ENCODE measurements around the gene TPCN1.
A peak's percentile ranks its signal among the peaks of the same experiment; 100 is the strongest.

TPCN1 gene

GRCh38 chr12:113317122-113317521, 95.9 kb downstream of the TPCN1 start:
- no peak for DNase-seq

- DNase-seq: no peak
These were observed 96.9 kb downstream of the TPCN1 start for GRCh38 chr12:113318046-113318656.

GRCh38 chr12:113318900-113319628, 97.8 kb downstream of the TPCN1 start:
- DNase-seq: no peak

- DNase-seq: no peak
These were observed 99.1 kb downstream of the TPCN1 start for GRCh38 chr12:113320401-113320800.

- DNase-seq: no peak
These were observed 101.1 kb downstream of the TPCN1 start for GRCh38 chr12:113322343-113322742.

GRCh38 chr12:113325916-113326315, 104.7 kb downstream of the TPCN1 start:
- no peak for DNase-seq

GRCh38 chr12:113326775-113327395, 105.6 kb downstream of the TPCN1 start:
- DNase-seq: no peak

GRCh38 chr12:113328368-113328889, 107.2 kb downstream of the TPCN1 start:
- DNase-seq: no peak

GRCh38 chr12:113329022-113329790, 107.9 kb downstream of the TPCN1 start:
- no peak for DNase-seq

GRCh38 chr12:113329791-113330417, 108.6 kb downstream of the TPCN1 start:
- no peak for DNase-seq

- DNase-seq: no peak
These were observed 109.2 kb downstream of the TPCN1 start for GRCh38 chr12:113330505-113330904.

- no peak for DNase-seq
These were observed 111.6 kb downstream of the TPCN1 start for GRCh38 chr12:113332688-113333417.

GRCh38 chr12:113333418-113333750, 112.1 kb downstream of the TPCN1 start:
- DNase-seq: no peak

- no peak for DNase-seq
These were observed 112.9 kb downstream of the TPCN1 start for GRCh38 chr12:113333877-113334785.

GRCh38 chr12:113334786-113335539, 113.7 kb downstream of the TPCN1 start, which contains the start of gene SLC8B1:
Gene SLC8B1, minus strand, starts transcription at chr12:113335109. Its CDS starts 2,231 bp downstream, at chr12:113332878.
- DNase-seq: peak; percentile 57

GRCh38 chr12:113339540-113339939, 118.3 kb downstream of the TPCN1 start:
- no peak for DNase-seq

GRCh38 chr12:113340061-113340460, 118.8 kb downstream of the TPCN1 start:
- DNase-seq: no peak

- DNase-seq: no peak
These were observed 120.3 kb downstream of the TPCN1 start for GRCh38 chr12:113341535-113341934.

GRCh38 chr12:113345318-113345717, 124.1 kb downstream of the TPCN1 start:
- no peak for DNase-seq

- DNase-seq: no peak
These were observed 125.1 kb downstream of the TPCN1 start for GRCh38 chr12:113346353-113346752.

Measured in KG1 (cell line).